Epithelial cell of alveolus of lung (primary cell): ENCODE measurements around the gene CACNG8. TPM values are rescaled to one million over a fixed set of nuclear protein-coding genes. Genes with fewer than 3 reads are reported as not detected.

Experiments
- total RNA-seq: library from RNA; depleted of rRNA; stranded (reverse); fragments of >200 nt; gene quantifications from 2 replicates; pipeline ENCODE4 v1.2.1, GENCODE V29; 2015

Gene CACNG8
- total RNA-seq, result 0.52 and 0.56 TPM in 2 replicates

GRCh38 chr19:53962887-53963431 lies at the start of gene CACNG8:
Gene CACNG8, plus strand, starts transcription at chr19:53962937.

GRCh38 chr19:53991224-53992113 lies 28.7 kb downstream of the CACNG8 start, which contains the start of gene CACNG6:
Gene CACNG6, plus strand, starts transcription at chr19:53991637. Its CDS starts 1,241 bp downstream, at chr19:53992878.

Other genes with a start within 250 kb of the CACNG8 start
- not detected in 2 replicates for gene NLRP12, start 138.6 kb upstream of the CACNG8 start, total RNA-seq
- gene MYADM, start 95.1 kb upstream of the CACNG8 start, total RNA-seq, result 46.7 and 102 TPM in 2 replicates
- gene PRKCG, start 80.7 kb upstream of the CACNG8 start, total RNA-seq, result under 0.01 TPM in 1 of 2 replicates, not detected in the other
- gene CACNG7, start 53.7 kb upstream of the CACNG8 start, total RNA-seq, result 4.7 and 8.8 TPM in 2 replicates
- 3.6 and 6.7 TPM in 2 replicates for gene CACNG6, start 28.7 kb downstream of the CACNG8 start, total RNA-seq
- not detected in 2 replicates for gene VSTM1, start 101.0 kb downstream of the CACNG8 start, total RNA-seq
- not detected in 2 replicates for gene TARM1, start 118.4 kb downstream of the CACNG8 start, total RNA-seq
- gene OSCAR, start 137.9 kb downstream of the CACNG8 start, total RNA-seq, result 1.0 TPM in 1 of 2 replicates, not detected in the other
- gene NDUFA3, start 139.9 kb downstream of the CACNG8 start, total RNA-seq, result 47.6 and 138 TPM in 2 replicates
- gene TFPT, start 152.7 kb downstream of the CACNG8 start, total RNA-seq, result 21.6 and 33.9 TPM in 2 replicates
- 72.5 and 75.6 TPM in 2 replicates for gene PRPF31, start 152.8 kb downstream of the CACNG8 start, total RNA-seq
- gene CNOT3, start 174.8 kb downstream of the CACNG8 start, total RNA-seq, result 15.9 and 29.4 TPM in 2 replicates
- 7.8 and 8.5 TPM in 2 replicates for gene LENG1, start 196.8 kb downstream of the CACNG8 start, total RNA-seq
- gene TMC4, start 210.2 kb downstream of the CACNG8 start, total RNA-seq, result 3.9 TPM in 1 of 2 replicates, not detected in the other
- gene MBOAT7, start 226.6 kb downstream of the CACNG8 start, total RNA-seq, result 139 and 146 TPM in 2 replicates
- gene TSEN34, start 228.4 kb downstream of the CACNG8 start, total RNA-seq, result 112 and 138 TPM in 2 replicates
- 2,860 and 3,258 TPM in 2 replicates for gene RPS9, start 237.9 kb downstream of the CACNG8 start, total RNA-seq